Nephron (organoid): ENCODE measurements around the gene MLXIP.

Experiments used
- H3K27ac Mint-ChIP-seq, 3 experiments: 2 replicates each; pipeline ENCODE4 v1.8.0; 2020; ENCODE audit warnings: mixed read lengths in 3 of 3, mild to moderate bottlenecking in 2 of 3, moderate library complexity in 1 of 3
- H3K27me3 Mint-ChIP-seq: 2 replicates; pipeline ENCODE4 v1.8.0; 2021; ENCODE audit warnings: low read depth, mild to moderate bottlenecking, moderate library complexity, mixed read lengths
- H3K36me3 Mint-ChIP-seq: 2 replicates; pipeline ENCODE4 v1.8.0; 2020; ENCODE audit warnings: low read depth, mixed read lengths
- H3K4me1 Mint-ChIP-seq: 2 replicates; pipeline ENCODE4 v1.8.0; 2020; ENCODE audit warnings: mixed read lengths
- H3K4me3 Mint-ChIP-seq, 3 experiments: 2 replicates each; pipeline ENCODE4 v1.8.0; 2020; ENCODE audit warnings: mild to moderate bottlenecking in 3 of 3, mixed read lengths in 3 of 3, moderate library complexity in 2 of 3
- H3K9me3 Mint-ChIP-seq: 2 replicates; pipeline ENCODE4 v1.8.0; 2020; ENCODE audit warnings: mixed read lengths
- TF ChIP-seq, protein P1 (sequence below), 3 experiments: fragments of 200-600 bp; sonication (generic); IDR thresholded peaks; one replicate each; pipeline ENCODE4 v1.5.0; 2021; ENCODE audit warnings: antibody characterized with exemption in 3 of 3; ENCODE audit not compliant: unreplicated experiment in 3 of 3

MLXIP gene

DNA sequence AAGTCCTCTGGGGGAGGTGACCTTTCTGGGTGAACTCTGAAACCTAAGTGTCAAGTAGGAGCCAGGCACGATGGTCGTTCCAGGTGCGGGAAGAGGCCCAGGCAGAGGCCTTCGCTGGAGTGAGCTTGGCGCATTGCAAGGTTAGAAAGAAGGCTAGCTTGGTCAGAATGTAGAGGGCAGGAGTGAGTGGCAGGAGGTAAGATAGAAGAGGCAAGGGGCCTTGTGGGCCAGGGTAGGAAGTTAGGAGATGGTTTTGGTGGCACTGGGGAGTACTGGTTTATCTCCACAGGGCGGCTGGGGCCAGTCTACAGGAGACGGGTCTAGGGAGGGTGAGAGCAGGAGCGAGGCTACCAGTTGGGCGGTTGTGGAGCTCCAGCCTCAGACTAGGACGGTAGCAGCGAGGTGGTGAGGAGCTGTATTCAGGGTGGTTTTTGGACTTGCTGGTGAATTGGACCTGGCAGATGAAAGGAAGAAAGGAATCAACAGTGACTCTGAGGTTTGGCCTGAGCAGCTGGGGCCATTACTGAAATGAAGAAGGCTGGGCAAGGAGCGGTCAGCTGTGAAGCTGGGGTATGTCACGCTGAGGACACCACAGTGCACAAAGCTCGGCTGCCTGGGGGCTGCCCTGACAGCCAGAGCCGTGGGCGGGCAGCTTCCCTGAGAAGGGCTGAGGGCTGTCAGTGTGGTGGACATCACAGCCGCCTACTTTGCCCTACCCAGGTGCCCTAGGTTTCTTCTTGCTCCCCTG, 9.0 kb downstream of the MLXIP start:
- TF ChIP-seq, protein P1, sequence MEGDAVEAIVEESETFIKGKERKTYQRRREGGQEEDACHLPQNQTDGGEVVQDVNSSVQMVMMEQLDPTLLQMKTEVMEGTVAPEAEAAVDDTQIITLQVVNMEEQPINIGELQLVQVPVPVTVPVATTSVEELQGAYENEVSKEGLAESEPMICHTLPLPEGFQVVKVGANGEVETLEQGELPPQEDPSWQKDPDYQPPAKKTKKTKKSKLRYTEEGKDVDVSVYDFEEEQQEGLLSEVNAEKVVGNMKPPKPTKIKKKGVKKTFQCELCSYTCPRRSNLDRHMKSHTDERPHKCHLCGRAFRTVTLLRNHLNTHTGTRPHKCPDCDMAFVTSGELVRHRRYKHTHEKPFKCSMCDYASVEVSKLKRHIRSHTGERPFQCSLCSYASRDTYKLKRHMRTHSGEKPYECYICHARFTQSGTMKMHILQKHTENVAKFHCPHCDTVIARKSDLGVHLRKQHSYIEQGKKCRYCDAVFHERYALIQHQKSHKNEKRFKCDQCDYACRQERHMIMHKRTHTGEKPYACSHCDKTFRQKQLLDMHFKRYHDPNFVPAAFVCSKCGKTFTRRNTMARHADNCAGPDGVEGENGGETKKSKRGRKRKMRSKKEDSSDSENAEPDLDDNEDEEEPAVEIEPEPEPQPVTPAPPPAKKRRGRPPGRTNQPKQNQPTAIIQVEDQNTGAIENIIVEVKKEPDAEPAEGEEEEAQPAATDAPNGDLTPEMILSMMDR (IDR thresholded peaks at IDR 0.05; ENCODE audit: unreplicated experiment in 3 of 3) = no peak
- H3K27ac Mint-ChIP-seq = peak overlapping the region; percentile 85 to 90 (median 88)
- H3K9me3 Mint-ChIP-seq = no peaks in the 10 kb centered on the region
- peak overlapping the region; percentile 6 to 44 (median 28) for H3K4me3 Mint-ChIP-seq
- peaks cover 62% of the 10 kb centered on the region for H3K4me1 Mint-ChIP-seq
- no peaks in the 10 kb centered on the region for H3K27me3 Mint-ChIP-seq
- peaks cover 33% of the 10 kb centered on the region for H3K36me3 Mint-ChIP-seq

GRCh38 chr12:122088179-122088810, 9.7 kb downstream of the MLXIP start:
- H3K4me1 Mint-ChIP-seq = peaks cover 56% of the 10 kb centered on the region
- peak overlapping the region; percentile 85 to 90 (median 88) for H3K27ac Mint-ChIP-seq
- H3K9me3 Mint-ChIP-seq = no peaks in the 10 kb centered on the region
- H3K36me3 Mint-ChIP-seq = peaks cover 33% of the 10 kb centered on the region
- no peaks in the 10 kb centered on the region for H3K27me3 Mint-ChIP-seq
- H3K4me3 Mint-ChIP-seq = peak overlapping the region in 1 of 3 experiments; percentile 53
- TF ChIP-seq, protein P1 (IDR thresholded peaks at IDR 0.05; ENCODE audit: unreplicated experiment in 3 of 3) = no peak

- no peak overlapping the region for H3K4me3 Mint-ChIP-seq
- peak overlapping the region in 2 of 3 experiments; percentile 19 to 35 for H3K27ac Mint-ChIP-seq
- H3K9me3 Mint-ChIP-seq = no peaks in the 10 kb centered on the region
- H3K36me3 Mint-ChIP-seq = peaks cover 26% of the 10 kb centered on the region
- peaks cover 51% of the 10 kb centered on the region for H3K4me1 Mint-ChIP-seq
- TF ChIP-seq, protein P1 (IDR thresholded peaks at IDR 0.05; ENCODE audit: unreplicated experiment in 3 of 3) = no peak
- no peaks in the 10 kb centered on the region for H3K27me3 Mint-ChIP-seq
Observed at GRCh38 chr12:122089077-122089476, 10.5 kb downstream of the MLXIP start.

- H3K9me3 Mint-ChIP-seq = no peaks in the 10 kb centered on the region
- TF ChIP-seq, protein P1 (IDR thresholded peaks at IDR 0.05; ENCODE audit: unreplicated experiment in 3 of 3) = no peak
- H3K27ac Mint-ChIP-seq = peak overlapping the region in 1 of 3 experiments; percentile 95
- peak overlapping the region in 2 of 3 experiments; percentile 7 to 27 for H3K4me3 Mint-ChIP-seq
- H3K27me3 Mint-ChIP-seq = no peaks in the 10 kb centered on the region
- H3K4me1 Mint-ChIP-seq = peaks cover 43% of the 10 kb centered on the region
- H3K36me3 Mint-ChIP-seq = peaks cover 15% of the 10 kb centered on the region
Observed at GRCh38 chr12:122090759-122091515, 12.4 kb downstream of the MLXIP start.

GRCh38 chr12:122093098-122093883, 14.7 kb downstream of the MLXIP start:
- peaks cover 6% of the 10 kb centered on the region for H3K36me3 Mint-ChIP-seq
- no peak overlapping the region for H3K4me3 Mint-ChIP-seq
- H3K9me3 Mint-ChIP-seq = no peaks in the 10 kb centered on the region
- TF ChIP-seq, protein P1 (IDR thresholded peaks at IDR 0.05; ENCODE audit: unreplicated experiment in 3 of 3) = no peak
- peaks cover 39% of the 10 kb centered on the region for H3K4me1 Mint-ChIP-seq
- H3K27me3 Mint-ChIP-seq = no peaks in the 10 kb centered on the region
- no peak overlapping the region for H3K27ac Mint-ChIP-seq
